ENCODE results near the gene TFR2.
A peak's percentile ranks its signal among the peaks of the same experiment; 100 is the strongest.

The TFR2 gene

GRCh38 chr7:100627238-100627549, 14.2 kb downstream of the TFR2 start:
- no peaks in the 10 kb centered on the region for H3K4me1 ChIP-seq
- no peaks in the 10 kb centered on the region for H3K9me3 ChIP-seq (ENCODE audit: control insufficient read depth, low read length)
- no peaks in the 10 kb centered on the region for H3K27me3 ChIP-seq (ENCODE audit: control insufficient read depth, insufficient read depth, low read length)
- H3K9ac ChIP-seq: no peak overlapping the region
- H3K79me2 ChIP-seq: no peaks in the 10 kb centered on the region
- H3K4me3 ChIP-seq (ENCODE audit: low read depth, low read length): no peak overlapping the region
- H3K27ac ChIP-seq: no peak overlapping the region
- no peak for TF ChIP-seq CTCF (IDR thresholded peaks at IDR 0.05)
- no peaks in the 10 kb centered on the region for H3K36me3 ChIP-seq (ENCODE audit: control insufficient read depth, insufficient read depth, low read length)
- H2AFZ ChIP-seq: no peak overlapping the region
- H3K4me2 ChIP-seq (ENCODE audit: low read length): no peak overlapping the region

- Histone ChIP-seq H3K9me3 (ENCODE audit: control insufficient read depth, low read length) (no peaks in the 10 kb centered on the region), H3K4me3 (ENCODE audit: low read depth, low read length) (peak overlapping the region; percentile 33), H2AFZ (peak overlapping the region; percentile 61), H3K4me1 (no peaks in the 10 kb centered on the region), H3K9ac (no peak overlapping the region), H3K27me3 (ENCODE audit: control insufficient read depth, insufficient read depth, low read length) (no peaks in the 10 kb centered on the region), H3K36me3 (ENCODE audit: control insufficient read depth, insufficient read depth, low read length) (no peaks in the 10 kb centered on the region), H3K27ac (no peak overlapping the region), H3K4me2 (ENCODE audit: low read length) (peak overlapping the region; percentile 70), H3K79me2 (no peaks in the 10 kb centered on the region)
- no peak for TF ChIP-seq CTCF (IDR thresholded peaks at IDR 0.05)
These were observed 14.7 kb downstream of the TFR2 start for GRCh38 chr7:100626530-100627237.

GRCh38 chr7:100626055-100626454, 15.3 kb downstream of the TFR2 start:
- no peak overlapping the region for H3K27ac ChIP-seq

GRCh38 chr7:100623951-100624824, 17.2 kb downstream of the TFR2 start:
- no peaks in the 10 kb centered on the region for H3K4me1 ChIP-seq
- H3K9ac ChIP-seq: no peak overlapping the region
- no peak for TF ChIP-seq CTCF (IDR thresholded peaks at IDR 0.05)
- H3K36me3 ChIP-seq (ENCODE audit: control insufficient read depth, insufficient read depth, low read length): no peaks in the 10 kb centered on the region
- no peak overlapping the region for H2AFZ ChIP-seq
- no peak overlapping the region for H3K4me2 ChIP-seq (ENCODE audit: low read length)
- no peaks in the 10 kb centered on the region for H3K79me2 ChIP-seq
- no peak overlapping the region for H3K27ac ChIP-seq
- no peaks in the 10 kb centered on the region for H3K27me3 ChIP-seq (ENCODE audit: control insufficient read depth, insufficient read depth, low read length)
- no peaks in the 10 kb centered on the region for H3K9me3 ChIP-seq (ENCODE audit: control insufficient read depth, low read length)
- H3K4me3 ChIP-seq (ENCODE audit: low read depth, low read length): no peak overlapping the region

More at GRCh38 chr7:100626055-100626454, 15.3 kb downstream of the TFR2 start:
- Histone ChIP-seq H2AFZ (peak overlapping the region; percentile 61), H3K4me3 (ENCODE audit: low read depth, low read length) (no peak overlapping the region), H3K79me2 (no peaks in the 10 kb centered on the region), H3K36me3 (ENCODE audit: control insufficient read depth, insufficient read depth, low read length) (no peaks in the 10 kb centered on the region), H3K27me3 (ENCODE audit: control insufficient read depth, insufficient read depth, low read length) (no peaks in the 10 kb centered on the region), H3K4me2 (ENCODE audit: low read length) (peak overlapping the region; percentile 70), H3K4me1 (no peaks in the 10 kb centered on the region), H3K9me3 (ENCODE audit: control insufficient read depth, low read length) (no peaks in the 10 kb centered on the region), H3K9ac (no peak overlapping the region)
- TF ChIP-seq CTCF (IDR thresholded peaks at IDR 0.05): no peak

Measured in parathyroid adenoma (tissue), 2 donors.